Measurements from ENCODE around the gene C1QTNF2. TPM values are rescaled to one million over a fixed set of nuclear protein-coding genes. Genes with fewer than 3 reads are reported as not detected.

C1QTNF2 gene
- total and polyA plus RNA-seq, 2 of the 8 experiments (the other 6 are each of a cell fraction or from before 2014, with no cell fraction given): 1.0 to 2.0 TPM

- TF ChIP-seq SAP30 (IDR thresholded peaks at IDR 0.05; ENCODE audit: insufficient read depth, insufficient replicate concordance, low read length): no peak
- no peak for TF ChIP-seq MAFK (IDR thresholded peaks at IDR 0.05; ENCODE audit: low read depth, low read length)
- TF ChIP-seq JUND (IDR thresholded peaks at IDR 0.05; ENCODE audit: low read length): no peak
- TF ChIP-seq JUN (IDR thresholded peaks at IDR 0.05; ENCODE audit: low read depth, low read length): no peak
- no peak for TF ChIP-seq SP2 (IDR thresholded peaks at IDR 0.05; ENCODE audit: low read length)
Observed at GRCh38 chr5:160352308-160352707, 18.1 kb downstream of the C1QTNF2 start (continued).
